ENCODE measurements around the gene ETV1.
"Not testable (repeated sequence)": the region's sequence is repeated elsewhere in the genome, so short reads cannot be mapped to it uniquely, and the experiment has no call there.

ETV1 gene

DNA sequence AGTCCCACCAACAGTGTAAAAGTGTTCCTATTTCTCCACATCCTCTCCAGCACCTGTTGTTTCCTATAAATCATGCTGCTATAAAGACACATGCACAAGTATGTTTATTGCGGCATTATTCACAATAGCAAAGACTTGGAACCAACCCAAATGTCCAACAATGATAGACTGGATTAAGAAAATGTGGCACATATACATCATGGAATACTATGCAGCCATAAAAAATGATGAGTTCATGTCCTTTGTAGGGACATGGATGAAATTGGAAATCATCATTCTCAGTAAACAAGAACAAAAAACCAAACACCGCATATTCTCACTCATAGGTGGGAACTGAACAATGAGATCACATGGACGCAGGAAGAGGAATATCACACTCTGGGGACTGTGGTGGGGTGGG lies 71.1 kb downstream of the ETV1 start:
- peaks cover 16% of the 10 kb centered on the region for H3K4me1 ChIP-seq (ENCODE audit: control insufficient read depth, low read depth, low read length)
- not testable (repeated sequence) for H3K36me3 ChIP-seq (ENCODE audit: control insufficient read depth, low read depth, low read length); H3K9ac ChIP-seq (ENCODE audit: low read length); H3K4me3 ChIP-seq (ENCODE audit: low read length); H3K27me3 ChIP-seq (ENCODE audit: control insufficient read depth, insufficient read depth, low read length); H3K9me3 ChIP-seq (ENCODE audit: control insufficient read depth, low read depth, low read length); H3K27ac ChIP-seq (ENCODE audit: low read length)

DNA sequence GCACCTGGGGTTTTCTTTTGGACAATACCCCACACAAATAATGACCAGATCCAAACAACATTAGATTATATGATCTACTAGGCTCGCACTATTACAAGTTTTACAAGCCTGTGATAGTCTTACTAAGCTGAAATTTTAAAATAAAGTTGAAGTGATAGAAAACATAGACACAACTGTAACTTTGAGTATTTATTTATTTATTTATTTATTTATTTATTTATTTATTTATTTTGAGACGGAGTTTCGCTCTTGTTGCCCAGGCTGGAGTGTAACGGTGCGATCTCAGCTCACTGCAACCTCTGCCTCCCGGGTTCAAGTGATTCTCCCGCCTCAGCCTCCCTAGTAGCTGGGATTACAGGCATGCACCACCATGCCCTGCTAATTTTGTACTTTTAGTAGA lies 72.4 kb downstream of the ETV1 start:
- not testable (repeated sequence) for H3K9ac ChIP-seq (ENCODE audit: low read length); H3K27ac ChIP-seq (ENCODE audit: low read length); H3K4me3 ChIP-seq (ENCODE audit: low read length); H3K27me3 ChIP-seq (ENCODE audit: control insufficient read depth, insufficient read depth, low read length); H3K36me3 ChIP-seq (ENCODE audit: control insufficient read depth, low read depth, low read length); H3K9me3 ChIP-seq (ENCODE audit: control insufficient read depth, low read depth, low read length)
- peaks cover 16% of the 10 kb centered on the region for H3K4me1 ChIP-seq (ENCODE audit: control insufficient read depth, low read depth, low read length)

DNA sequence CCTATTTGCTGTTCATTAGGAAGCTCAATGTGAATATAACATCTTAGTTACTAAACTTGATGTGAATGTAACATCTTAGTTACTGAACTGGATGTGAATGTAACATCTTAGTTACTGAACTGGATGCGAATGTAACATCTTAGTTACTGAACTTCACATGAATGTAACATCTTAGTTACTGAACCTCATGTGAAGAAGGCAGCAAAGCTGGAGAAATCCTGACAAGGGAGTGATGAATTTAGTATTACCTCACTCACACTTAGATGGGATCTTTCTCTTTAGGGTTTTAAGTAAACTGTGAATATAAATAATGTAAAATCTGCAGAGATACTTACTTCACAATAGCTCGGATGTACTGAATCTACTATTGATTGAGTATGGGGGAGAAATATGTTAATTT lies 73.6 kb downstream of the ETV1 start:
- Histone ChIP-seq H3K9me3 (ENCODE audit: control insufficient read depth, low read depth, low read length) (no peaks in the 10 kb centered on the region), H3K27ac (ENCODE audit: low read length) (no peak overlapping the region), H3K4me3 (ENCODE audit: low read length) (no peak overlapping the region), H3K36me3 (ENCODE audit: control insufficient read depth, low read depth, low read length) (no peaks in the 10 kb centered on the region), H3K27me3 (ENCODE audit: control insufficient read depth, insufficient read depth, low read length) (no peaks in the 10 kb centered on the region), H3K4me1 (ENCODE audit: control insufficient read depth, low read depth, low read length) (peaks cover 19% of the 10 kb centered on the region), H3K9ac (ENCODE audit: low read length) (no peak overlapping the region)

DNA sequence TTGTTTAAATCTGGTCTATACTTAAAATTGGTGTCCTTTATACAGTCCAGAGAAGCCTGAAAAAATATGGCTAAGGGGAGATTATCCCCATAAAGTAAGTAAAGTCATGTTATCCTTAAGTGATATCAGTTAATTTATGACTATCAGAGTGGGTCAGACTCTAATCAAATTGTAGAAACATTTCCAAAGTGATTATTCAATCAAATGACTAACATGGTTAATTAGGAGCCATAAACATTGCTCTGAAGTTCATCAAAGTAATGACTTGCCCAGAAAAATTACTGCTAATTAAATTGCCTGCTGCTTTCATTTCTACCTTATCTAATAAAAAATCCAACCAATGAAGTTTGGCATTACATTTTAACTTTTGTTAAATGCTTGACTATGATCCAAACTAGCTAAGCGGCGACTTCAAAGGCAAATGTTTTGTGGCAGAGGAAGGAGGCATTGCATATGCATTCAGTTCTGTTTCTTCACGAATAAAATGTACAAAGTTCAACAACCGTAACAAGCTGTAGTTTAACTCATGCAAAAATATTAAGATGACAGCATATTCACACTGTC lies 76.7 kb downstream of the ETV1 start:
- no peaks in the 10 kb centered on the region for H3K27me3 ChIP-seq (ENCODE audit: control insufficient read depth, insufficient read depth, low read length)
- no peaks in the 10 kb centered on the region for H3K9me3 ChIP-seq (ENCODE audit: control insufficient read depth, low read depth, low read length)
- H3K4me3 ChIP-seq (ENCODE audit: low read length): no peak overlapping the region
- peaks cover 19% of the 10 kb centered on the region for H3K36me3 ChIP-seq (ENCODE audit: control insufficient read depth, low read depth, low read length)
- H3K9ac ChIP-seq (ENCODE audit: low read length): no peak overlapping the region
- H3K27ac ChIP-seq (ENCODE audit: low read length): no peak overlapping the region
- H3K4me1 ChIP-seq (ENCODE audit: control insufficient read depth, low read depth, low read length): peaks cover 32% of the 10 kb centered on the region

DNA sequence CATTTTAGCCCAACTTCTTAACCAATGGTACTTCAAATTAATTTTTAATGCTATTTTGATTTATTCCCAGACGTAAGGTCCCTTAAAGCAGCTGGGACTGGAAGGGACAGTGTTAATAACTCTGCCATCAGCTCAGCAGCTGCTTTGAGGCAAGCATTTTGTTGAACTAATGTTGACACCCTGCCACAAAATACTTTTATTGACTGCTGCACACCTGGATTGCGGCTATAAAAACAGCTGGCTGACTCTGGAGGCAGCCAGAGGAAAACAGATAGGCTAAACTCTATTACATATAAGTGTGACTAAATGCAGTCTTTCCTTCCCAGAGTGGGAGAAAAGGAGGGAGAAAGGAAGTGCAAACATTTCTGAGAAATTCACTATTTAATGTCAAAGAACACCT lies 77.6 kb downstream of the ETV1 start:
- Histone ChIP-seq H3K27ac (ENCODE audit: low read length) (no peak overlapping the region), H3K9me3 (ENCODE audit: control insufficient read depth, low read depth, low read length) (no peaks in the 10 kb centered on the region), H3K4me3 (ENCODE audit: low read length) (no peak overlapping the region)

DNA sequence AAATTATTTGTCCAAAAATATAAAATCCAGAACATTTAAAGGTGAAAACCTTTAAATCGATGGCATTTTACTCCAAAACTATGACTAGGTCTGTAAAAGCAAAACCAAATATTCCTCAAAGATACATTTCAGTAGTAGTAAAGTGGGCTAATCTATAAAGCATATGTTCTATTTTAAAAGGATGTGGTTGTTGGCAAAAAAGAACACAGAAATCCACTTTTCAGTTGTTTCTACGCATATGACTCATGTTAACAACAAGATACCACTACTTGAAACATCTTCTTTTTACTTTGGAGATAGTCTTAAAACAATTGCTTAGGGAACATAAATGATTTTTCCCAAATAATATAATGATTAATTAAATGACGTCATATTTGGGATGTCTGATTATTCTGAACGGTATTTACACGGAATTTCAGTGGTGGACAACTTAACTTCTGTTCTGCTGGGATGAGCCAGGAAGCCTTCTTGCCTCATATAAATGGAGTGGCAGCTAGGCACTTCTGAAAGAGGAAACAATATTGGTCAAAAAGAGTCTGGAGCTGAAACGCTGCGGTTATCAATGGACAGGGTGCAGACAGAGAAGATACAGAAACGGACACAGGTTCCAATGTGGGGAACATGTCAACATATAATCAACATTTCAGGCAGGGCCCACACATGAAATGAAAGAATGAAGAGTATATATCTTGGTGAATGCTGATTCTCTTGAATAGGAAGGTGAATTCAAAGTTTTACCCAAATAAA lies 78.5 kb downstream of the ETV1 start:
- peaks cover 28% of the 10 kb centered on the region for H3K36me3 ChIP-seq (ENCODE audit: control insufficient read depth, low read depth, low read length)
- H3K27ac ChIP-seq (ENCODE audit: low read length): no peak overlapping the region

More for the DNA sequence above, 77.6 kb downstream of the ETV1 start:
- H3K36me3 ChIP-seq (ENCODE audit: control insufficient read depth, low read depth, low read length): peaks cover 23% of the 10 kb centered on the region
- no peaks in the 10 kb centered on the region for H3K27me3 ChIP-seq (ENCODE audit: control insufficient read depth, insufficient read depth, low read length)
- H3K9ac ChIP-seq (ENCODE audit: low read length): no peak overlapping the region
- H3K4me1 ChIP-seq (ENCODE audit: control insufficient read depth, low read depth, low read length): peaks cover 32% of the 10 kb centered on the region

DNA sequence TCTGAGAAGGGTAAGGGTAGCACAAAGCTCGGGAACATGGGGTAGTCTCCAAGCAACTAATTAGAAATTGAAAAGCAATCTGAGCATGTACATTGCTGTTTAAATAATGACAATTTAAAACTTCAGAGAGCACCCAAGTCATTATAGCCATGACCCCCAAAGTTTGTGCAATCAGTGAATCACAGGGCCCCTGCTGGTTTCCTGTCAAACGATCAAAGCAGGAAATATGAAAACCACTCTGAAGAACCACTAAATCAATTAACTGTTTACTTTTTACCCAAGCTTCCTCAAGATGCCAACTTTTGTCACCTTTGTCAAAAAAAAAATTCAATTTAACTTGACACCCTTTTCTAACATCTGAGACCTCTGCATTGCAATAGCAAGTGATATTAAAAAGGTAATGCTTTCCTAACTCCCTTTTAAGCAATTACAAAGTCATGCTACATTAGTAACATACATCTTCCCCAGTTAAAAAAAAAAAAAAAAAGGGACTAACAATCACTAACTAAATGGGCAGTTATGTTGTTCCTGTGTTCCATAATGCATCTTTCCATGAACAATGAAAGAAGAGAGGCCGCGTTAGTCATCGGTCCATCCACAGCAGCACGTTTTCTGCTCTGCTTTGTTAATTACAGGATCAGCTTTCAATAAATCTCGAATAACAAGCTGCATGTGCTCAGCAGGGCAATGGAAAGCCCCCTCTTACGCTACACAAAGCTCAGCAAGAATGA lies 80.6 kb downstream of the ETV1 start:
- H3K27me3 ChIP-seq (ENCODE audit: control insufficient read depth, insufficient read depth, low read length): no peaks in the 10 kb centered on the region
- H3K36me3 ChIP-seq (ENCODE audit: control insufficient read depth, low read depth, low read length): peaks cover 50% of the 10 kb centered on the region
- no peak overlapping the region for H3K4me3 ChIP-seq (ENCODE audit: low read length)
- no peaks in the 10 kb centered on the region for H3K9me3 ChIP-seq (ENCODE audit: control insufficient read depth, low read depth, low read length)
- H3K4me1 ChIP-seq (ENCODE audit: control insufficient read depth, low read depth, low read length): peaks cover 26% of the 10 kb centered on the region
- H3K9ac ChIP-seq (ENCODE audit: low read length): peak overlapping the region; percentile 5
- peak overlapping the region; percentile 64 for H3K27ac ChIP-seq (ENCODE audit: low read length)

More for the DNA sequence above, 78.5 kb downstream of the ETV1 start:
- H3K9ac ChIP-seq (ENCODE audit: low read length): no peak overlapping the region
- no peak overlapping the region for H3K4me3 ChIP-seq (ENCODE audit: low read length)
- no peaks in the 10 kb centered on the region for H3K9me3 ChIP-seq (ENCODE audit: control insufficient read depth, low read depth, low read length)
- no peaks in the 10 kb centered on the region for H3K27me3 ChIP-seq (ENCODE audit: control insufficient read depth, insufficient read depth, low read length)
- peaks cover 32% of the 10 kb centered on the region for H3K4me1 ChIP-seq (ENCODE audit: control insufficient read depth, low read depth, low read length)

DNA sequence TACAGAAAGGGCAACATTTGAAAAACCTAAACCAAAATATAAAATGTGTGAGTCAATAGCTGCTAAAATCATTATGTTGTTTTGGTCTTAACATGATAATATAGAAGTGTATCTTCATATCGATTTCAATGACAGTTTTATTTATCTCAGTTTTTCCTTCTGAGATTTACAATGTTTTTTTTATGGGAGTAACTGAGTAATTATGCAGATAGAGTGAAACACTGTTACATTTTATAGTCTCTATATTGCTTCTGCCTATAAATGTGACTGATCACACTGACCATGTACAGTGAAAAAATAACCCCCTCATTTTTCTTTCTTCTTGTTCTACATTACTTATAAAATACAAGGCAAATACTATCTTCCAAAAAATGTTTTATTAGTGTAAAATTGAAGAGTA lies 81.6 kb downstream of the ETV1 start:
- H3K27me3 ChIP-seq (ENCODE audit: control insufficient read depth, insufficient read depth, low read length): no peaks in the 10 kb centered on the region
- no peak overlapping the region for H3K27ac ChIP-seq (ENCODE audit: low read length)
- peaks cover 26% of the 10 kb centered on the region for H3K4me1 ChIP-seq (ENCODE audit: control insufficient read depth, low read depth, low read length)
- no peak overlapping the region for H3K9ac ChIP-seq (ENCODE audit: low read length)
- H3K36me3 ChIP-seq (ENCODE audit: control insufficient read depth, low read depth, low read length): peaks cover 52% of the 10 kb centered on the region
- no peaks in the 10 kb centered on the region for H3K9me3 ChIP-seq (ENCODE audit: control insufficient read depth, low read depth, low read length)
- no peak overlapping the region for H3K4me3 ChIP-seq (ENCODE audit: low read length)

DNA sequence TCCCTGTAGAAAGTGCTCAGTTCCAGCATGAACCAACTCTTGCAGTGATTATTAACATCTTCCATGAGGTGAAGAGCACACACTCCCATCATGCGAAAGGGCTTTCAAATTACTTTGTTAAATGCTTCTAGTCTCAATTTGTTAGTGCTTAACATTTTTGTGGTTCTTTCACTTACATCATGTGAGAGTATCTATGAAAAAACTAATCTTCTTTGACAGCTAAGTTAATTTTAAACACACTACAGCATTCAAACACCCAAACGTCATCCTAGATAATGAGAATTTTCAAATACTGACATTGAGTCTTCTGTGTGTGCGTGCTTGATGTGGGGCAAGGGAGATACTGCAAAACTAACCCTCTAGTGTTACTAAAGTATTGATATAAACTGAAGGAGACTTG lies 84.8 kb downstream of the ETV1 start:
- H3K9me3 ChIP-seq (ENCODE audit: control insufficient read depth, low read depth, low read length): no peaks in the 10 kb centered on the region
- no peak overlapping the region for H3K27ac ChIP-seq (ENCODE audit: low read length)
- H3K36me3 ChIP-seq (ENCODE audit: control insufficient read depth, low read depth, low read length): peaks cover 63% of the 10 kb centered on the region
- H3K27me3 ChIP-seq (ENCODE audit: control insufficient read depth, insufficient read depth, low read length): no peaks in the 10 kb centered on the region
- no peak overlapping the region for H3K4me3 ChIP-seq (ENCODE audit: low read length)
- H3K9ac ChIP-seq (ENCODE audit: low read length): no peak overlapping the region
- peaks cover 15% of the 10 kb centered on the region for H3K4me1 ChIP-seq (ENCODE audit: control insufficient read depth, low read depth, low read length)

DNA sequence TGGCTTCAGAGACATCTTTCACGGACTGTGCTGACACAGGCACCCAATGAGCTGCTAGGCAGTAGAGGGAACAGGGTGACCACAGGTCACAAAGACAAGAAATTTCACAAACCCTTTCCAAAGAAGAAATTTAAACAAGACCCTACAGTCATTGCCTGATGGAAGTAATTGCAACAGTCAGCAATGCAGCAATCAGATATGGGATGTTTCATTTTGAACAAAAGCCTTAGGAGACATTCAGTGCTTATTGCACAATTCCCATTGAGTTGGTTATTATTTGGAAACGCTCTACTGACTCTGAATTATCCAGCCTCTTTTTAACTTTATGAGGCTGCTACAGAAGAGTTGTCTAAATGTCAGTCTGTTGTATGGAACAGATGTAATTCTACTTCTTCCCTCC lies 85.5 kb downstream of the ETV1 start:
- no peaks in the 10 kb centered on the region for H3K27me3 ChIP-seq (ENCODE audit: control insufficient read depth, insufficient read depth, low read length)
- H3K9me3 ChIP-seq (ENCODE audit: control insufficient read depth, low read depth, low read length): no peaks in the 10 kb centered on the region
- no peak overlapping the region for H3K27ac ChIP-seq (ENCODE audit: low read length)
- H3K36me3 ChIP-seq (ENCODE audit: control insufficient read depth, low read depth, low read length): peaks cover 63% of the 10 kb centered on the region
- H3K4me3 ChIP-seq (ENCODE audit: low read length): no peak overlapping the region
- peaks cover 8% of the 10 kb centered on the region for H3K4me1 ChIP-seq (ENCODE audit: control insufficient read depth, low read depth, low read length)
- no peak overlapping the region for H3K9ac ChIP-seq (ENCODE audit: low read length)

DNA sequence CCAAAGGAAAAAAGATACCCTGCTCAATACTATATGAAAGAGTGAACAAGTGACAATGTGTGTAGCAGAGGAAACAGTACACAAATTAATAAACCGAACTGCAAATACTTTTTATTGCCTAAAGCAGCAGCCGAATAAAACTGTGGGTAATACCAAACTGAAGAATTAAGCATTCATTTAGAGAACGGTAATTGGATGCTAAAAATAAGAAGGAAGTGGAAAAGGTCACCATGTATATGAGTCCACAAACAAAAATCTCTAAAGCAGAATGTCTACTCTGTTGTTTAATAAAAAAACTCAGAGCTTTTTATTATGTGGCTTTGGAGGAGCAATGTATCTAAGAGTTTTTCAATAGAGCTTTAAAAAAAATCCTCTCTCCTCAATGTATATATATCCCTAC lies 87.9 kb downstream of the ETV1 start:
- Histone ChIP-seq H3K27me3 (ENCODE audit: control insufficient read depth, insufficient read depth, low read length) (no peaks in the 10 kb centered on the region), H3K9me3 (ENCODE audit: control insufficient read depth, low read depth, low read length) (no peaks in the 10 kb centered on the region), H3K9ac (ENCODE audit: low read length) (no peak overlapping the region), H3K36me3 (ENCODE audit: control insufficient read depth, low read depth, low read length) (peaks cover 53% of the 10 kb centered on the region), H3K4me1 (ENCODE audit: control insufficient read depth, low read depth, low read length) (no peaks in the 10 kb centered on the region), H3K4me3 (ENCODE audit: low read length) (no peak overlapping the region), H3K27ac (ENCODE audit: low read length) (no peak overlapping the region)
